ENCODE measurements around the gene MYPN.

- no peak for TF ChIP-seq EZH2 (IDR thresholded peaks at IDR 0.05; ENCODE audit: borderline replicate concordance, insufficient read depth, low read depth, low read length, poor library complexity, severe bottlenecking)
- TF ChIP-seq CTCF (IDR thresholded peaks at IDR 0.05): no peak
Observed at GRCh38 chr10:68211669-68212068, 102.4 kb downstream of the MYPN start.

Measured in B cell (primary cell).